HepG2 (cell line): ENCODE results near the gene PRDX5. TPM values are rescaled to one million over a fixed set of nuclear protein-coding genes. Genes with fewer than 3 reads are reported as not detected.

Experiments used
- ASH2L ChIP-seq: fragments of 300-600, 200-600 bp; sonication (generic); IDR thresholded peaks from 2 replicates; pipeline ENCODE4 v1.7.0; 2017; ENCODE audit warnings: low read depth, mild to moderate bottlenecking, moderate library complexity, mixed read lengths, low read length; ENCODE audit not compliant: insufficient read length
- BORCS8-MEF2B ChIP-seq: sonication (generic); formaldehyde crosslinking; IDR thresholded peaks from 2 replicates; pipeline ENCODE4 v1.8.0; 2022; ENCODE audit warnings: mild to moderate bottlenecking, missing genetic modification reagents
- ETS1 ChIP-seq: sonication (generic); formaldehyde crosslinking; IDR thresholded peaks from 2 replicates; pipeline ENCODE4 v1.4.0; 2020; ENCODE audit warnings: missing genetic modification reagents
- HOXA3 ChIP-seq: sonication (generic); formaldehyde crosslinking; IDR thresholded peaks from 2 replicates; pipeline ENCODE4 v1.5.0; 2020; ENCODE audit warnings: missing genetic modification reagents
- MXD4 ChIP-seq: IDR thresholded peaks from 2 replicates; pipeline ENCODE4 v1.6.1; 2016; ENCODE audit warnings: mild to moderate bottlenecking, missing biosample characterization, missing genetic modification reagents
- POGZ ChIP-seq: sonication (generic); formaldehyde crosslinking; IDR thresholded peaks from 2 replicates; pipeline ENCODE4 v1.4.0; 2020; ENCODE audit warnings: mild to moderate bottlenecking, missing genetic modification reagents
- RNF219 ChIP-seq: sonication (generic); formaldehyde crosslinking; IDR thresholded peaks from 2 replicates; pipeline ENCODE4 v1.5.0; 2020; ENCODE audit warnings: mild to moderate bottlenecking, missing genetic modification reagents
- TMF1 ChIP-seq: sonication (generic); formaldehyde crosslinking; IDR thresholded peaks from 2 replicates; pipeline ENCODE4 v1.8.1; 2022; ENCODE audit warnings: low read depth, missing genetic modification reagents
- ZFP1 ChIP-seq: IDR thresholded peaks from 2 replicates; pipeline ENCODE4 v1.6.1; 2016
- ZKSCAN5 ChIP-seq: sonication (generic); formaldehyde crosslinking; IDR thresholded peaks from 2 replicates; pipeline ENCODE4 v1.5.1; 2020; ENCODE audit warnings: mild to moderate bottlenecking, missing genetic modification reagents
- ZMYM4 ChIP-seq: sonication (generic); formaldehyde crosslinking; IDR thresholded peaks from 2 replicates; pipeline ENCODE4 v1.8.1; 2023; ENCODE audit warnings: mild to moderate bottlenecking, missing genetic modification reagents
- ZNF101 ChIP-seq: sonication (generic); formaldehyde crosslinking; IDR thresholded peaks from 2 replicates; pipeline ENCODE4 v1.4.0; 2020; ENCODE audit warnings: mild to moderate bottlenecking, low read depth, missing genetic modification reagents, borderline replicate concordance
- ZNF234 ChIP-seq: sonication (generic); formaldehyde crosslinking; conservative IDR thresholded peaks from 2 replicates; pipeline ENCODE4 v1.5.1; 2020; ENCODE audit warnings: mild to moderate bottlenecking, missing genetic modification reagents
- ZNF263 ChIP-seq: sonication (generic); formaldehyde crosslinking; IDR thresholded peaks from 2 replicates; pipeline ENCODE4 v1.4.0; 2020; ENCODE audit warnings: missing genetic modification reagents
- ZNF414 ChIP-seq: sonication (generic); formaldehyde crosslinking; IDR thresholded peaks from 2 replicates; pipeline ENCODE4 v1.5.0; 2020; ENCODE audit warnings: missing genetic modification reagents
- ZNF441 ChIP-seq: sonication (generic); formaldehyde crosslinking; IDR thresholded peaks from 2 replicates; pipeline ENCODE4 v1.7.0; 2021; ENCODE audit warnings: missing genetic modification reagents, borderline replicate concordance
- ZNF564 ChIP-seq: sonication (generic); formaldehyde crosslinking; IDR thresholded peaks from 2 replicates; pipeline ENCODE4 v1.8.1; 2023; ENCODE audit warnings: mild to moderate bottlenecking, missing genetic modification reagents
- ZNF768 ChIP-seq: sonication (generic); formaldehyde crosslinking; IDR thresholded peaks from 2 replicates; pipeline ENCODE4 v1.4.0; 2020; ENCODE audit warnings: missing genetic modification reagents
- ZNF777 ChIP-seq: sonication (generic); formaldehyde crosslinking; IDR thresholded peaks from 2 replicates; pipeline ENCODE4 v1.4.0; 2020; ENCODE audit warnings: missing genetic modification reagents
- ZNF841 ChIP-seq: sonication (generic); formaldehyde crosslinking; IDR thresholded peaks from 2 replicates; pipeline ENCODE4 v1.8.1; 2023; ENCODE audit warnings: missing genetic modification reagents, borderline replicate concordance
- polyA plus RNA-seq, 8 experiments: library from polyadenylated mRNA; depleted of rRNA in 3 of 8; stranded (reverse) in 7 of 8; unstranded in 1 of 8; fragments of >200 nt; fragmentation: Illumina TruSeq in 4 of 8; extraction: Trizol in 4 of 8; gene quantifications; 2 replicates each; pipeline versions ENCODE4 v1.2.1 to v1.2.3, GENCODE V29; 2011 to 2016; ENCODE audit warnings: low read depth in 4 of 8, missing spikeins in 1 of 8, mixed read lengths in 1 of 8; ENCODE audit not compliant: insufficient read depth in 1 of 8
- total RNA-seq, 5 experiments: library from RNA; depleted of rRNA; stranded (reverse); fragments of >200 nt; fragmentation: Illumina TruSeq; extraction: Trizol; gene quantifications; 2 replicates each; pipeline ENCODE4 v1.2.3, GENCODE V29; 2016; ENCODE audit warnings: low read depth in 1 of 5
- TF ChIP-seq, protein P1 (sequence below): sonication (generic); formaldehyde crosslinking; IDR thresholded peaks from 2 replicates; pipeline ENCODE4 v1.4.0; 2020; ENCODE audit warnings: missing genetic modification reagents
- TF ChIP-seq, protein P2 (sequence below): IDR thresholded peaks from 2 replicates; pipeline ENCODE4 v1.6.1; 2018; ENCODE audit warnings: missing genetic modification reagents

The PRDX5 gene
- total and polyA plus RNA-seq, 2 of the 13 experiments (the other 11 are each of a cell fraction or from before 2014, with no cell fraction given), result 215 to 311 TPM

DNA sequence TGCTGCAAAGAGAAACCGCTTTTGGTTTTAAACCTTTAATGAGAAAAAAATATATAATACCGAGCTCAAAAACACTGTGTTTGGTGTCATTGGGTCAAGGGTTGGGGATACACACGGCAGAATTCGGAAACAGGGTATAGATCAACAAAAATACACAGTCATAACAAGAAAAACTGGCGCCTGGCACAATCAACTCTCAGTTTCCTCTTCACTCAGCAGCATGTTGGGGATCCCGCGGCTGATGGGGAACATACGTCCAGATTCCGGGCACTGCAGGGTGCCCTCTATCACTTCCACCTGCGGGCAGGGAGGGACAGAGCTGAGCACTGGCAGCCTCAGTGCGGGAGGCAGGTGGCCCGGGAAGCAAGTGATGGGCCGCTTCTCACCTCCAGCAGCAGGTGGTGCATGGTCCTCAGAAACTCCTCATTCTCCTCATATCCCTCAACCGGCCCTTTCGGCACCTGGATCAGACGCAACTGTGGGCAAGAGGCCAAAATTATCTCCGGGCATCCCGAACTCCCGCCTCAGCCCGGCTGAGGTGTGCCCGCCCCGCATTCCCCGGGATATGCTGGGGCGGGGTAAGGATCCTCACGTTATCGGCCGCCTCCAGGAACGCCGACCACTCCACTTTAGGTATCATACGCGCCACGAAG lies 1.1 kb upstream of the PRDX5 start (continued):
- no peak for TF ChIP-seq RNF219 (CRISPR knock-in tag)
- TF ChIP-seq BORCS8-MEF2B, result no peak
- TF ChIP-seq, protein P1, sequence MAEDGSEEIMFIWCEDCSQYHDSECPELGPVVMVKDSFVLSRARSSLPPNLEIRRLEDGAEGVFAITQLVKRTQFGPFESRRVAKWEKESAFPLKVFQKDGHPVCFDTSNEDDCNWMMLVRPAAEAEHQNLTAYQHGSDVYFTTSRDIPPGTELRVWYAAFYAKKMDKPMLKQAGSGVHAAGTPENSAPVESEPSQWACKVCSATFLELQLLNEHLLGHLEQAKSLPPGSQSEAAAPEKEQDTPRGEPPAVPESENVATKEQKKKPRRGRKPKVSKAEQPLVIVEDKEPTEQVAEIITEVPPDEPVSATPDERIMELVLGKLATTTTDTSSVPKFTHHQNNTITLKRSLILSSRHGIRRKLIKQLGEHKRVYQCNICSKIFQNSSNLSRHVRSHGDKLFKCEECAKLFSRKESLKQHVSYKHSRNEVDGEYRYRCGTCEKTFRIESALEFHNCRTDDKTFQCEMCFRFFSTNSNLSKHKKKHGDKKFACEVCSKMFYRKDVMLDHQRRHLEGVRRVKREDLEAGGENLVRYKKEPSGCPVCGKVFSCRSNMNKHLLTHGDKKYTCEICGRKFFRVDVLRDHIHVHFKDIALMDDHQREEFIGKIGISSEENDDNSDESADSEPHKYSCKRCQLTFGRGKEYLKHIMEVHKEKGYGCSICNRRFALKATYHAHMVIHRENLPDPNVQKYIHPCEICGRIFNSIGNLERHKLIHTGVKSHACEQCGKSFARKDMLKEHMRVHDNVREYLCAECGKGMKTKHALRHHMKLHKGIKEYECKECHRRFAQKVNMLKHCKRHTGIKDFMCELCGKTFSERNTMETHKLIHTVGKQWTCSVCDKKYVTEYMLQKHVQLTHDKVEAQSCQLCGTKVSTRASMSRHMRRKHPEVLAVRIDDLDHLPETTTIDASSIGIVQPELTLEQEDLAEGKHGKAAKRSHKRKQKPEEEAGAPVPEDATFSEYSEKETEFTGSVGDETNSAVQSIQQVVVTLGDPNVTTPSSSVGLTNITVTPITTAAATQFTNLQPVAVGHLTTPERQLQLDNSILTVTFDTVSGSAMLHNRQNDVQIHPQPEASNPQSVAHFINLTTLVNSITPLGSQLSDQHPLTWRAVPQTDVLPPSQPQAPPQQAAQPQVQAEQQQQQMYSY, result no peak
- 0 out of 2 replicates have a peak, but pooled peaks have one; percentile 5 for TF ChIP-seq TMF1 (CRISPR knock-in tag)
- TF ChIP-seq, protein P2, sequence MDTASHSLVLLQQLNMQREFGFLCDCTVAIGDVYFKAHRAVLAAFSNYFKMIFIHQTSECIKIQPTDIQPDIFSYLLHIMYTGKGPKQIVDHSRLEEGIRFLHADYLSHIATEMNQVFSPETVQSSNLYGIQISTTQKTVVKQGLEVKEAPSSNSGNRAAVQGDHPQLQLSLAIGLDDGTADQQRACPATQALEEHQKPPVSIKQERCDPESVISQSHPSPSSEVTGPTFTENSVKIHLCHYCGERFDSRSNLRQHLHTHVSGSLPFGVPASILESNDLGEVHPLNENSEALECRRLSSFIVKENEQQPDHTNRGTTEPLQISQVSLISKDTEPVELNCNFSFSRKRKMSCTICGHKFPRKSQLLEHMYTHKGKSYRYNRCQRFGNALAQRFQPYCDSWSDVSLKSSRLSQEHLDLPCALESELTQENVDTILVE (CRISPR knock-in tag), result no peak
- TF ChIP-seq ZNF441, result 0 out of 2 replicates have a peak, but pooled peaks have one; percentile 12
- TF ChIP-seq ZNF841, result no peak
- no peak for TF ChIP-seq ZNF414 (CRISPR knock-in tag)
- TF ChIP-seq ZMYM4 (CRISPR knock-in tag), result no peak
- TF ChIP-seq ASH2L, result no peak
- TF ChIP-seq ZNF564, result no peak
- TF ChIP-seq ZNF234, result no peak
- TF ChIP-seq HOXA3 (CRISPR knock-in tag), result no peak
- no peak for TF ChIP-seq ETS1
- no peak; the same call in 1 of the 2 replicates for TF ChIP-seq ZNF777
- no peak for TF ChIP-seq POGZ
- peak; percentile 11; the same call in 1 of the 2 replicates for TF ChIP-seq ZNF263
- no peak for TF ChIP-seq ZFP1 (CRISPR knock-in tag)
- no peak for TF ChIP-seq ZNF768 (CRISPR knock-in tag)
- TF ChIP-seq ZNF101 (CRISPR knock-in tag), result no peak
- TF ChIP-seq MXD4, result no peak
- TF ChIP-seq ZKSCAN5 (CRISPR knock-in tag), result no peak
